Mesendoderm (in vitro differentiated cells): ENCODE data around the gene CCDC137.

Experiments used
- DNase-seq: peaks from one replicate; pipeline ENCODE4 v3.0.0; 2013
- H2AK5ac ChIP-seq: 2 replicates; pipeline ENCODE4 v1.6.1; 2013; ENCODE audit warnings: low read length, inconsistent platforms
- H2BK120ac ChIP-seq: 2 replicates; pipeline ENCODE4 v1.6.1; 2013; ENCODE audit warnings: low read depth, mild to moderate bottlenecking, low read length, moderate library complexity, mixed read lengths
- H2BK15ac ChIP-seq: replicated peaks from 2 replicates; pipeline ENCODE4 v1.6.1; 2013; ENCODE audit warnings: low read depth, mild to moderate bottlenecking, moderate library complexity
- H2BK5ac ChIP-seq: 2 replicates; pipeline ENCODE4 v1.6.1; 2013; ENCODE audit warnings: low read length, inconsistent platforms
- H3K18ac ChIP-seq: 2 replicates; pipeline ENCODE4 v1.6.1; 2013; ENCODE audit warnings: mild to moderate bottlenecking, low read length, mixed read lengths
- H3K23ac ChIP-seq: one replicate; pipeline ENCODE4 v1.6.1; 2013; ENCODE audit warnings: low read length
- H3K27ac ChIP-seq: 2 replicates; pipeline ENCODE4 v1.5.1; 2013; ENCODE audit warnings: low read depth, mild to moderate bottlenecking, inconsistent platforms, low read length, moderate library complexity
- H3K27me3 ChIP-seq: 2 replicates; pipeline ENCODE4 v1.6.1; 2013; ENCODE audit warnings: low read length, control low read depth, mild to moderate bottlenecking, inconsistent platforms; ENCODE audit not compliant: insufficient read depth, poor library complexity
- H3K36me3 ChIP-seq: 2 replicates; pipeline ENCODE4 v1.6.1; 2013; ENCODE audit warnings: low read length, inconsistent platforms; ENCODE audit not compliant: control insufficient read depth, insufficient read depth
- H3K4ac ChIP-seq: one replicate; pipeline ENCODE4 v1.6.1; 2013; ENCODE audit warnings: low read depth, mild to moderate bottlenecking, low read length, moderate library complexity
- H3K4me1 ChIP-seq: 2 replicates; pipeline ENCODE4 v1.6.1; 2013; ENCODE audit warnings: low read depth, low read length, inconsistent platforms; ENCODE audit not compliant: control insufficient read depth
- H3K4me2 ChIP-seq: 2 replicates; pipeline ENCODE4 v1.6.1; 2013; ENCODE audit warnings: low read length
- H3K4me3 ChIP-seq: 2 replicates; pipeline ENCODE4 v1.5.1; 2013; ENCODE audit warnings: mild to moderate bottlenecking, low read length
- H3K56ac ChIP-seq: one replicate; pipeline ENCODE4 v1.6.1; 2013; ENCODE audit warnings: low read length
- H3K79me1 ChIP-seq: 2 replicates; pipeline ENCODE4 v1.6.1; 2013; ENCODE audit warnings: low read length, inconsistent platforms
- H3K79me2 ChIP-seq: 2 replicates; pipeline ENCODE4 v1.6.1; 2013; ENCODE audit warnings: mild to moderate bottlenecking, low read length; ENCODE audit not compliant: control insufficient read depth, insufficient read depth
- H3K9ac ChIP-seq: 2 replicates; pipeline ENCODE4 v1.6.1; 2013; ENCODE audit warnings: low read length, inconsistent platforms
- H4K5ac ChIP-seq: one replicate; pipeline ENCODE4 v1.6.1; 2013; ENCODE audit warnings: low read length
- H4K8ac ChIP-seq: one replicate; pipeline ENCODE4 v1.6.1; 2013; ENCODE audit warnings: low read depth, mild to moderate bottlenecking, control low read depth, low read length, moderate library complexity
- WGBS: extraction: QIAGEN DNeasy Blood & Tissue Kit; methylation state at CpG from one replicate; pipeline ENCODE4 v1.1.7; 2013; ENCODE audit warnings: low lambda C conversion rate, missing lambda C conversion rate; ENCODE audit not compliant: insufficient coverage; ENCODE audit errors: extremely low coverage; 5-methylcytosine and 5-hydroxymethylcytosine counted together

The CCDC137 gene

DNA sequence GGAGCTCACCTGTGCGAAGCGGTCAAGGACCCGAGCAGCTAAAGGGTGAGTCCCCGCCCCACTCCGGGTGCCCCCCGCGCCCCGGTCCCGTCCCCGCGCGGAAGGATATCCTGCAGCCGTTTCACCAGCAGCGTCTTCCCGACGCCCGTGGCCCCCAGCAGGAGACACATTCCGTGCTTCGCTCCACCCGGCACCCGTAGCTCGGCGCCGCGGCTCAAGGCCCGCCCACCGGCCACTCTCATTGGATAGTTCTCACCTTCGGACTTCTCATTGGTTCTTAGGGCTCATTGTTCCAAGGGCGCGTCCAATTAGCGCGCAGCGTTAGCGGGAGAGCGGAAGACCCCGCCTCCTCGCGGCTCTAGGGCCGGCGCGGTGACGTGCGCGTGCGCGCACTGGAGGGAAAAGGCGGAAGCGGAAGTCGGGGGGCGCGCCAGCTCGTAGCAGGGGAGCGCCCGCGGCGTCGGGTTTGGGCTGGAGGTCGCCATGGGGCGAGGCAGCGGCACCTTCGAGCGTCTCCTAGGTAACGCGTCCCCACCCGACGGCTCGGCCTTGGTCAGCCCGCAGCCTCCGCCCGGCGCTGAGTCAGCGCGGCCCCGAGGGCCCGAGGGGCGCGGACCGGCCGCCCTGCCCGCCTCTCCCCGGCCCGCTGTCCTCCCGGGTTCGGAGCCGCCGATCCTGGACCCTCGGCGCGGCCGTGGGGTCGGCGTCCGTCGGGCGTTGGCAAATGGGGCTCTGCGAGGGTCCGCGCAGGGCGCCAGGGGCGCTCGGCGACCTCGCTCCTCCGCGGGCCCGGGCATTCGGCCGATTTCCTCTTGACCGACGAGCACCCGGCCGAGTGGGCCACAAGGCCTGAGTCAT, 17.3 kb downstream of the CCDC137 start, which contains the start of the genes ARL16 and HGS:
Gene ARL16, minus strand, starts transcription at position 214 of the 858 bp plus-strand sequence. Its CDS starts 44 bp downstream, at position 170.
Gene HGS, plus strand, starts transcription at position 428 of the 858 bp plus-strand sequence. Its CDS starts 56 bp downstream, at position 484.
- peak within 1 kb of the TSS; percentile 66 for H3K4me2 ChIP-seq
- peaks cover 6% of the 10 kb centered on the region for H3K36me3 ChIP-seq
- peak within 1 kb of the TSS; percentile 39 for H3K27ac ChIP-seq
- H3K9ac ChIP-seq: peak within 1 kb of the TSS; percentile 95
- H3K56ac ChIP-seq: peak within 1 kb of the TSS; percentile 98
- H2BK15ac ChIP-seq: no peak within 1 kb of the TSS
- H3K4me1 ChIP-seq: peaks cover 3% of the 10 kb centered on the region
- peak within 1 kb of the TSS; percentile 83 for H3K4ac ChIP-seq
- H3K27me3 ChIP-seq: no peaks in the 10 kb centered on the region
- peak within 1 kb of the TSS; percentile 95 for H3K4me3 ChIP-seq
- H4K5ac ChIP-seq: no peak within 1 kb of the TSS
- H3K79me1 ChIP-seq: peaks cover 17% of the 10 kb centered on the region
- H2BK5ac ChIP-seq: no peak within 1 kb of the TSS
- H3K23ac ChIP-seq: no peak within 1 kb of the TSS
- H3K79me2 ChIP-seq: peaks cover 33% of the 10 kb centered on the region
- no CpG with 5 or more reads among the region's 112 CpGs for WGBS
- H2AK5ac ChIP-seq: no peak within 1 kb of the TSS
- H4K8ac ChIP-seq: no peak within 1 kb of the TSS
- peak; percentile 100 for DNase-seq
- peak within 1 kb of the TSS; percentile 40 for H2BK120ac ChIP-seq
- H3K18ac ChIP-seq: peak within 1 kb of the TSS; percentile 83

DNA sequence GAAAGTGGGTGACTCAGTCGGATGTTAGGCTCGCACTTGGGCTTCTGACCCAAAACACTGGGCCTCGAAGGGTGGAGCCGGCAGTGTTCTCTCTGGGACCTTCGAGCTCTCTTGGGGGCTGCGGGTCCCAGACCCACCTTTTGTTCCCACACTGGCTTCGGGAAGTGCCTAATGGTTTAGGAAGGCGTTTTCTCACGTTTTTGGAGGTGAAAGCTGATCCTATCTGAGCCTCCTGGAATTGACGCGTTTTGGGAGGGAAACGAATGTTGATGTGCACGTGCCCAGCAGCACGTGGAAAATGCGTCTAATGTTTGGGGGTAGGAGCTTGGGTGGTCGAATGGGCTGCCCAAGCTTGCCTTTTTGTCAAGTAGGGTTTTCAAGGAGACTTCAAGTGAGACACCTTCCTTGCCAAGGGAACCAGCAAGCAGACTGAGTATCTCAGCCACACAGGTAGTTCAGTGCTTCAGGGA, 17.9 kb downstream of the CCDC137 start:
- peak overlapping the region; percentile 92 for H3K56ac ChIP-seq
- peak overlapping the region; percentile 54 for H3K4me2 ChIP-seq
- H2AK5ac ChIP-seq: no peak overlapping the region
- peak overlapping the region; percentile 66 for H3K4ac ChIP-seq
- H2BK5ac ChIP-seq: no peak overlapping the region
- no peak overlapping the region for H4K8ac ChIP-seq
- H3K79me1 ChIP-seq: peaks cover 18% of the 10 kb centered on the region
- DNase-seq: peak; percentile 72
- no peak overlapping the region for H4K5ac ChIP-seq
- no peak overlapping the region for H2BK15ac ChIP-seq
- H2BK120ac ChIP-seq: no peak overlapping the region
- H3K9ac ChIP-seq: peak overlapping the region; percentile 87
- peaks cover 33% of the 10 kb centered on the region for H3K79me2 ChIP-seq
- H3K36me3 ChIP-seq: peaks cover 6% of the 10 kb centered on the region
- WGBS: no CpG with 5 or more reads among the region's 16 CpGs
- H3K18ac ChIP-seq: peak overlapping the region; percentile 57
- H3K23ac ChIP-seq: no peak overlapping the region
- no peaks in the 10 kb centered on the region for H3K27me3 ChIP-seq
- H3K4me1 ChIP-seq: peaks cover 3% of the 10 kb centered on the region
- peak overlapping the region; percentile 25 for H3K27ac ChIP-seq
- peak overlapping the region; percentile 79 for H3K4me3 ChIP-seq

DNA sequence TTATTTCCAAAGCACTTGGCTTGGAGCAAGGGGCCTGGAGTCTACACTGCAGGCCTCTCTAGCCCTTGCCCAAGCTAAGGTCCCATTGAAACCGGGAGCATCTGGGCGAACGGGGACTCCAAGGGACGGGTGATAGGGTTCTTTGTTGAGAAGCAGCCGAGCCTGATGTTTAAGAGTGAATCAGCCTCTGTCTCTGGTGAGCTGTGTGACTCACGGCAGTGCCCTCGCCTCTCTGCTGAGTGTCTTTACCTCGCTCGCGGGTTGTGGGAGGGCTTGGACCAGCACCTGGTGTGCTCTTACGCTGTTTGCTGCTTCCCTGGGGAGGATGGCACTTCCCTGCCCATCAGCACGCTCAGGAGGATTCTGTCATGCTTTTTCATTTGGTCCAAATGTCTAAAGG, 18.6 kb downstream of the CCDC137 start:
- Histone ChIP-seq H4K8ac (no peak overlapping the region), H3K79me2 (peaks cover 33% of the 10 kb centered on the region), H3K36me3 (peaks cover 6% of the 10 kb centered on the region), H3K79me1 (peaks cover 18% of the 10 kb centered on the region), H2BK15ac (no peak overlapping the region), H3K23ac (no peak overlapping the region), H2BK120ac (no peak overlapping the region), H3K4me3 (no peak overlapping the region), H4K5ac (no peak overlapping the region), H2AK5ac (no peak overlapping the region), H3K9ac (peak overlapping the region; percentile 87), H3K27ac (no peak overlapping the region), H3K18ac (no peak overlapping the region), H3K56ac (peak overlapping the region; percentile 92), H3K4me1 (peaks cover 3% of the 10 kb centered on the region), H3K4ac (no peak overlapping the region), H3K27me3 (no peaks in the 10 kb centered on the region), H3K4me2 (no peak overlapping the region), H2BK5ac (no peak overlapping the region)
- no CpG with 5 or more reads among the region's 12 CpGs for WGBS
- DNase-seq: no peak

DNA sequence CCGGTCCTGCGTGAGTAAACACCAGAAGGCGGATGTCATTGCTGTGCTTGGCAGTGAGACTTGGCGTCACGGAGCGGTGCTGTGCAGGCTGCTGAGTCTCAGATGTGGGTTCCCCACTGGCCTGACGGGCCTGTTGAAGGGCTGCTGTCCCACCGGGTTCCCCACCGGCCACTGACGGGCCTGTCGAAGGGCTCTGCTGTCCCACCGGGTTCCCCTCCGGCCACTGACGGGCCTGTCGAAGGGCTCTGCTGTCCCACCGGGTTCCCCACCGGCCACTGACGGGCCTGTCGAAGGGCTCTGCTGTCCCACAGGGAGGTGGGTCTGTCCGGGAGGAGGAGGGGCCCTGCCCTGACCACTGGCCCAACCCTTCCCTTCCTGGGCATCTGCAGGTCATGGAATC, 20.1 kb downstream of the CCDC137 start:
- no peak overlapping the region for H3K18ac ChIP-seq
- no peaks in the 10 kb centered on the region for H3K27me3 ChIP-seq
- no peak overlapping the region for H2AK5ac ChIP-seq
- H4K8ac ChIP-seq: no peak overlapping the region
- H3K79me1 ChIP-seq: peaks cover 18% of the 10 kb centered on the region
- H3K36me3 ChIP-seq: peaks cover 7% of the 10 kb centered on the region
- no peak overlapping the region for H2BK120ac ChIP-seq
- no peak overlapping the region for H3K56ac ChIP-seq
- H3K4me2 ChIP-seq: no peak overlapping the region
- WGBS: no CpG with 5 or more reads among the region's 20 CpGs
- H3K23ac ChIP-seq: no peak overlapping the region
- H2BK5ac ChIP-seq: no peak overlapping the region
- no peak overlapping the region for H3K27ac ChIP-seq
- no peak overlapping the region for H2BK15ac ChIP-seq
- DNase-seq: no peak
- H4K5ac ChIP-seq: no peak overlapping the region
- H3K9ac ChIP-seq: no peak overlapping the region
- no peak overlapping the region for H3K4ac ChIP-seq
- no peak overlapping the region for H3K4me3 ChIP-seq
- H3K79me2 ChIP-seq: peaks cover 32% of the 10 kb centered on the region
- H3K4me1 ChIP-seq: peaks cover 3% of the 10 kb centered on the region

DNA sequence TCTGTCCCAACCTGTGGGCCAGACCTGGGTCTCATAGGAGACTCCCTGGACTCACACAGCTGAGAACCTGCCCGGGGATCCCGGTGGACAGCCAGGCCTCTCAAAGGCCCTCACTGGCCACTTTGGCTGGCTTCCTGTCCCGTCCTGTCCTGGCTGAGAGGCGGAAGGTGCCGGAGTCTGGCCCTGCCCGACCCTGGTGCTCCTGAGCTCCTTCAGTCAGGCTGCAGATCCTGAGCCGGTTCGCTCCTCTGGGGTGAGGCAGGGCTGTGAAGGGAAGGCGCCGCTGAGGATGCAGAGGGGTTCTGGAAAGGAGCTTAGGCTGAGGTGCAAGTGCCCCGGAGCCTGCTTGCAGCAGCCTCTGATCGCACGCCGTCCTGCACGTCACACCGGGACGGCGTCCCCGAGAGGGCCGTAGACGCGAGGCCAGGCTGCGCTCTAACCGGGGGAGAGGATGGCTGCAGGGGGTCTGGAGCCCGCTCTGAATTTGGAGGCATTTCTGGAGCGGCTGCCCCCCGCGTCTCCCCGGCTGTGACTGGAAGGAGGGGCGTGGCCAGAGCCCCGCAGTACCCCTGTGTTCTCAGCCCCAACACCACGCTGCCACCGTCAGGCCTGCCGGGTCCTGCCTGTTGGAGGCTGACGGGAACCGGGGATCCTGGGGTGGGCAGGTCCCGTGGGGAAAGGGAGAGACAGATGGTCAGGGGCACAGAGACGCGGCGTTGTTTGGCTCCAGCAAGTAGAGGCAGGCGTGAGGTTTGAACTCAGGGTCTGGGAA, 21.4 kb downstream of the CCDC137 start:
- peaks cover 9% of the 10 kb centered on the region for H3K36me3 ChIP-seq
- H3K4me2 ChIP-seq: no peak overlapping the region
- H3K9ac ChIP-seq: no peak overlapping the region
- no peak overlapping the region for H2BK5ac ChIP-seq
- peaks cover 17% of the 10 kb centered on the region for H3K79me1 ChIP-seq
- H3K56ac ChIP-seq: no peak overlapping the region
- H3K4ac ChIP-seq: no peak overlapping the region
- peaks cover 3% of the 10 kb centered on the region for H3K4me1 ChIP-seq
- H3K27me3 ChIP-seq: no peaks in the 10 kb centered on the region
- DNase-seq: no peak
- no CpG with 5 or more reads among the region's 41 CpGs for WGBS
- no peak overlapping the region for H3K27ac ChIP-seq
- H3K4me3 ChIP-seq: no peak overlapping the region
- H2AK5ac ChIP-seq: no peak overlapping the region
- no peak overlapping the region for H3K18ac ChIP-seq
- no peak overlapping the region for H4K5ac ChIP-seq
- H2BK15ac ChIP-seq: no peak overlapping the region
- no peak overlapping the region for H2BK120ac ChIP-seq
- no peak overlapping the region for H4K8ac ChIP-seq
- H3K23ac ChIP-seq: no peak overlapping the region
- peaks cover 22% of the 10 kb centered on the region for H3K79me2 ChIP-seq
